Measurements from ENCODE around the gene TRMO. TPM values are rescaled to one million over a fixed set of nuclear protein-coding genes. Genes with fewer than 3 reads are reported as not detected.
A peak's percentile ranks its signal among the peaks of the same experiment; 100 is the strongest.

TRMO gene
- total and polyA plus RNA-seq, 2 of the 13 experiments (the other 11 are each of a cell fraction or from before 2014, with no cell fraction given), result 8.7 to 18.6 TPM

- Histone ChIP-seq H3K4me2 (ENCODE audit: low read depth, low read length) (no peak overlapping the region), H3K36me3 (replicated peaks in 1 of 2; ENCODE audit: control insufficient read depth in 1 of 2, insufficient read depth in 2 of 2, low read length in 2 of 2) (no peaks in the 10 kb centered on the region), H3K79me2 (ENCODE audit: insufficient read depth, low read length) (peaks cover 7% of the 10 kb centered on the region), H3K9me3 (ENCODE audit: low read length) (no peaks in the 10 kb centered on the region), H4K20me1 (ENCODE audit: insufficient read depth, low read length) (no peaks in the 10 kb centered on the region), H3K4me1 (ENCODE audit: insufficient read depth, low read length) (peaks cover 24% of the 10 kb centered on the region), H3K27me3 (ENCODE audit: control insufficient read depth in 1 of 2, insufficient read depth in 2 of 2, low read length in 2 of 2) (peaks cover 0 to 6% of the 10 kb centered on the region in 2 experiments; a peak in 2 of 5 replicates), H3K4me3 (replicated peaks in 1 of 3; ENCODE audit: insufficient read depth in 1 of 3, low read depth in 2 of 3, low read length in 3 of 3) (no peak overlapping the region), H2AFZ (ENCODE audit: low read length) (no peak overlapping the region), H3K27ac (ENCODE audit: extremely low read length, insufficient read depth, low read length) (no peak overlapping the region), H3K9ac (ENCODE audit: insufficient read depth, low read depth, low read length) (no peak overlapping the region)
- intact Hi-C loops (cut with micrococcal nuclease; ENCODE audit: unreplicated experiment), result no loop called here
- 26% methylated on average over 5 of the region's 5 CpGs for WGBS (ENCODE audit: low lambda C conversion rate)
- no peak for ATAC-seq
- ChIA-PET CTCF (ENCODE audit: low intra/inter-chr PET ratio, low total read pairs) (no interaction called here), POLR2A (no interaction called here)
- no peak for DNase-seq (ENCODE audit: low spot score)
- no TSS peak for BruUV-seq (replicated peaks)
- no peak for FAIRE-seq
- TF ChIP-seq RORA (CRISPR knock-in tag; IDR thresholded peaks at IDR 0.05), result no peak
- in situ Hi-C loops (cut with HindIII; ENCODE audit: extremely low pct_ligation_motif_present, low pct_unique_long_range_greater_than_20kb), result loop anchor here (10.0 kb wide), 2 partner anchors 59 to 109 kb away; partner anchors contain the start of gene ANP32B
These were observed 3.4 kb upstream of the TRMO start for GRCh38 chr9:97925497-97926334.

GRCh38 chr9:97924386-97924785 lies 2.1 kb upstream of the TRMO start:
- Histone ChIP-seq H4K20me1 (ENCODE audit: insufficient read depth, low read length) (no peaks in the 10 kb centered on the region), H3K27me3 (ENCODE audit: control insufficient read depth in 1 of 2, insufficient read depth in 2 of 2, low read length in 2 of 2) (peaks cover 0 to 6% of the 10 kb centered on the region in 2 experiments; a peak in 2 of 5 replicates), H3K4me2 (ENCODE audit: low read depth, low read length) (0 out of 2 replicates have a peak overlapping the region, but pooled peaks have one; percentile 96), H3K9me3 (ENCODE audit: low read length) (no peaks in the 10 kb centered on the region), H3K79me2 (ENCODE audit: insufficient read depth, low read length) (peaks cover 11% of the 10 kb centered on the region), H2AFZ (ENCODE audit: low read length) (no peak overlapping the region), H3K27ac (ENCODE audit: extremely low read length, insufficient read depth, low read length) (no peak overlapping the region), H3K4me1 (ENCODE audit: insufficient read depth, low read length) (peaks cover 30% of the 10 kb centered on the region), H3K4me3 (replicated peaks in 1 of 3; ENCODE audit: insufficient read depth in 1 of 3, low read depth in 2 of 3, low read length in 3 of 3) (no peak overlapping the region), H3K9ac (ENCODE audit: insufficient read depth, low read depth, low read length) (no peak overlapping the region), H3K36me3 (replicated peaks in 1 of 2; ENCODE audit: control insufficient read depth in 1 of 2, insufficient read depth in 2 of 2, low read length in 2 of 2) (no peaks in the 10 kb centered on the region; a peak in 1 of 5 replicates)
- no peak for ATAC-seq
- no TSS peak for BruUV-seq (replicated peaks)
- no peak for DNase-seq (ENCODE audit: low spot score)
- no peak for TF ChIP-seq MTA1 (CRISPR knock-in tag; IDR thresholded peaks at IDR 0.05; ENCODE audit: borderline replicate concordance)
- 18% methylated on average over 4 of the region's 4 CpGs for WGBS (ENCODE audit: low lambda C conversion rate)
- FAIRE-seq, result no peak
- in situ Hi-C loops (cut with HindIII; ENCODE audit: extremely low pct_ligation_motif_present, low pct_unique_long_range_greater_than_20kb), result loop anchor here (10.0 kb wide), 2 partner anchors 60 to 110 kb away; partner anchors contain the start of gene ANP32B
- intact Hi-C loops (cut with micrococcal nuclease; ENCODE audit: unreplicated experiment), result loop anchor here (5.0 kb wide), 1 partner anchor 338 kb away; no protein-coding TSS in a partner anchor
- ChIA-PET POLR2A (no interaction called here), CTCF (ENCODE audit: low intra/inter-chr PET ratio, low total read pairs) (interaction anchor here (1.4 to 3.1 kb wide), 3 partner anchors 30 to 339 kb away, joined by 9 to 34 read pairs (median 33); no protein-coding TSS in a partner anchor)
